Stimulated activated CD4-positive, alpha-beta T cell treated with anti-CD3 and anti-CD28 coated beads, Interleukin-12 subunit alpha, Interleukin-12 subunit beta, amount 100 ng/mL, for 4 hours (primary cell): ENCODE results near the gene NFATC1.

Source experiments
- DNase-seq: peaks from one replicate; pipeline ENCODE4 v3.0.0-alpha.2; 2020

Gene NFATC1

GRCh38 chr18:79424008-79424565 lies 28.4 kb downstream of the NFATC1 start:
- DNase-seq, result no peak

- no peak for DNase-seq
Observed at GRCh38 chr18:79424880-79425568, 29.3 kb downstream of the NFATC1 start.

GRCh38 chr18:79425569-79425886 lies 29.8 kb downstream of the NFATC1 start:
- no peak for DNase-seq

- DNase-seq, result no peak
Observed at GRCh38 chr18:79426376-79427300, 30.9 kb downstream of the NFATC1 start.

GRCh38 chr18:79427368-79428225 lies 31.9 kb downstream of the NFATC1 start:
- no peak for DNase-seq

GRCh38 chr18:79428287-79428686 lies 32.6 kb downstream of the NFATC1 start:
- DNase-seq, result no peak

- no peak for DNase-seq
Observed at GRCh38 chr18:79429381-79429780, 33.7 kb downstream of the NFATC1 start.

- no peak for DNase-seq
Observed at GRCh38 chr18:79429785-79430281, 34.1 kb downstream of the NFATC1 start.

GRCh38 chr18:79432376-79433120 lies 36.8 kb downstream of the NFATC1 start:
- no peak for DNase-seq

- no peak for DNase-seq
Observed at GRCh38 chr18:79433431-79433830, 37.7 kb downstream of the NFATC1 start.

- DNase-seq, result no peak
Observed at GRCh38 chr18:79434607-79435401, 39.1 kb downstream of the NFATC1 start.

- no peak for DNase-seq
Observed at GRCh38 chr18:79436556-79437275, 41.0 kb downstream of the NFATC1 start.

- DNase-seq, result no peak
Observed at GRCh38 chr18:79438089-79438897, 42.6 kb downstream of the NFATC1 start.

GRCh38 chr18:79438898-79439627 lies 43.3 kb downstream of the NFATC1 start:
- peak; percentile 27 for DNase-seq

- no peak for DNase-seq
Observed at GRCh38 chr18:79439628-79440023, 43.9 kb downstream of the NFATC1 start.

- no peak for DNase-seq
Observed at GRCh38 chr18:79440316-79441110, 44.8 kb downstream of the NFATC1 start.

GRCh38 chr18:79441420-79441819 lies 45.7 kb downstream of the NFATC1 start:
- DNase-seq, result no peak
